HG02970 (cell line): Measurements from ENCODE around the gene NUP155.
"Not testable (repeated sequence)": the region's sequence is repeated elsewhere in the genome, so short reads cannot be mapped to it uniquely, and the experiment has no call there.

ENCODE experiments used
- ATAC-seq: cut with Tn5 transposase; IDR thresholded peaks from one replicate; pipeline ENCODE4 v1.9.1; 2021; ENCODE audit warnings: mild to moderate bottlenecking, moderate library complexity, moderate number of reproducible peaks; ENCODE audit not compliant: unreplicated experiment, low FRiP score

The NUP155 gene

GRCh38 chr5:37296313-37296712 lies 74.6 kb downstream of the NUP155 start:
- ATAC-seq = not testable (repeated sequence)

GRCh38 chr5:37283214-37283820 lies 87.6 kb downstream of the NUP155 start:
- ATAC-seq = no peak

GRCh38 chr5:37275511-37275910 lies 95.4 kb downstream of the NUP155 start:
- no peak for ATAC-seq

- no peak for ATAC-seq
These were observed 98.4 kb downstream of the NUP155 start for GRCh38 chr5:37272511-37272910.

GRCh38 chr5:37268100-37268499 lies 102.8 kb downstream of the NUP155 start:
- ATAC-seq = not testable (repeated sequence)

GRCh38 chr5:37255774-37256358 lies 115.0 kb downstream of the NUP155 start:
- ATAC-seq = no peak

- ATAC-seq = no peak
These were observed 116.3 kb downstream of the NUP155 start for GRCh38 chr5:37254581-37254980.

GRCh38 chr5:37251665-37252064 lies 119.2 kb downstream of the NUP155 start:
- ATAC-seq = no peak

GRCh38 chr5:37249815-37250164 lies 121.1 kb downstream of the NUP155 start:
- no peak for ATAC-seq

GRCh38 chr5:37248970-37249814 lies 121.7 kb downstream of the NUP155 start, which contains the start of gene CPLANE1:
TSS of gene CPLANE1 (minus strand) at chr5:37249376. CDS start at chr5:37247698, 1,678 bp downstream.
- ATAC-seq = peak; percentile 68

GRCh38 chr5:37248421-37248969 lies 122.4 kb downstream of the NUP155 start:
- ATAC-seq = no peak

GRCh38 chr5:37247496-37247895 lies 123.4 kb downstream of the NUP155 start:
- ATAC-seq = no peak

GRCh38 chr5:37247036-37247435 lies 123.9 kb downstream of the NUP155 start:
- no peak for ATAC-seq
